AG04449 (cell line): ENCODE data around the gene CLIC5.

Source experiments
- CTCF ChIA-PET: fragments of 350-600 bp; formaldehyde crosslinking; extraction: SDS; loops from one replicate; lab custom pipeline; 2021; ENCODE audit warnings: antibody characterized with exemption; lab: Yijun Ruan, JAX
- POLR2A ChIA-PET: fragments of 400-600, 350-600 bp; formaldehyde crosslinking; extraction: SDS; loops from one replicate; lab custom pipeline; 2020; ENCODE audit warnings: antibody characterized with exemption, inconsistent platforms; lab: Yijun Ruan, JAX
- DNase-seq: peaks from one replicate; pipeline ENCODE4 v3.0.0-alpha.2; 2010; ENCODE audit warnings: low read depth, low spot score
- H3K4me3 ChIP-seq: 2 replicates; pipeline ENCODE4 v1.5.1; 2011; ENCODE audit warnings: low read depth, mild to moderate bottlenecking, control low read depth, low read length
- CTCF ChIP-seq: IDR thresholded peaks from one replicate; pipeline ENCODE4 v1.5.1; 2011; ENCODE audit warnings: mild to moderate bottlenecking, moderate library complexity, low read length, control low read depth, inconsistent platforms; ENCODE audit not compliant: insufficient read depth; ENCODE audit errors: missing control alignments

CLIC5 gene

GRCh38 chr6:46010771-46011170 is 4.9 kb downstream of the CLIC5 start:
- no peak for DNase-seq
- no peak for TF ChIP-seq CTCF
- ChIA-PET CTCF (interaction anchor here (0.9 kb wide), 1 partner anchor 80 kb away, joined by 3 read pairs; no protein-coding TSS in a partner anchor), POLR2A (no interaction called here)
- no peak overlapping the region for H3K4me3 ChIP-seq

DNA sequence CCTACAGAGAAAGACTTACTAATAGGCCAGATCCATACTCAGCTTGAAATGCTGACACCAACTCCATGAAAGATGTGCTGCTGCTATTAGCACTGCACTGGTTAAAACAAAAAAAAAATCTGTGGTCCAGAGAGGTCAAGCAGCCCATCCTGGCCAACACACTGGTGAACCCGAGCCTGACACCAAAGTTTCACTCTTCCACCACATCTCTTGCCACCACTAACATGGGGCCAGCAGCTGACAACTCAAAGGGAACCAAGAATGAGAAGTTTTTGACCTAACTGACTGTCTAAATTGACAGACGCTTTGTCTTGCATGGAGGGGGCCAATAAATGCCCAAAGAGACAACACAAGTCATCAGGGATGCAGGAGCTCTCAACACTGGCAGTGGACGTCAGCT is 5.4 kb downstream of the CLIC5 start:
- DNase-seq: no peak
- ChIA-PET CTCF (interaction anchor here (0.9 kb wide), 1 partner anchor 80 kb away, joined by 3 read pairs; no protein-coding TSS in a partner anchor), POLR2A (no interaction called here)
- no peak overlapping the region for H3K4me3 ChIP-seq
- TF ChIP-seq CTCF: no peak

DNA sequence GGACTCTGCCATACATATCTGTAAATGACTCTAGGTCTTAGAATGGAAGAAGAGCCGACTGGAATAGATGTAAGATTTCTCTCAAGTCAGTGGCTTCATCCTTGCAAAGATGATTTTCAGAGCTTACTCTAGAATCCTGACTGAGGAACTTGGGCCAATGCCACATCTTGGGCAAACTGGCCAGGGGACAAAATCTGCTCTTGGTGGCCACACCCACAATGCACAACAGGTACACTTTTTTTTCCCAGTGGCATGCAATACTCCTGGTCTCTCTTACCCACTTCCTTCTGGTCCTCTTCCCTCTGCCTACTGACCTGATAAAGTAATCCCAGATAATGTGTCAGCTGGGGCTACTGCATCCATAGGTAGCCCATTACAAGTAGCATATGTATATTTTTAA is 13.4 kb downstream of the CLIC5 start:
- POLR2A ChIA-PET: no interaction called here
- CTCF ChIA-PET: no interaction called here
- TF ChIP-seq CTCF: no peak
- H3K4me3 ChIP-seq: no peak overlapping the region
- no peak for DNase-seq

DNA sequence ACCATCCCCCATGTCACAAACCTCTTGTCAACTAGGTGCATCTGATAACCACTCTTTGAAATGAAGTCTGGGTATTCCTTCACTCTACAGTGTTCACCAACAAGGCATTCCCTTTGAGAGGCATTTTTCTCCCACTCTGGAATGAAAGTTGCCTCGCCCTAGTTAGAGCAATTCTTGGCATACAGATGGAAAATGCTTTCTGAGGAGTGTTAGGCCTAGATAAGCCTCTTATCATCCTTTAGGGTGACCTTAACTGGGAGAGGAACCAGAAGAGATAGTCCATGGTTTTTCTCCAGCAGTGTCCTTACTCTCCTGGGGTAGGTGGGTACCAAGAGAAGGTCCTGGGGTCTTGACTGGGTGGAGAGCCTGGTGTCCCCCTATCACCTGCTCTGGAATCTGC is 14.8 kb downstream of the CLIC5 start:
- no peak for DNase-seq
- CTCF ChIA-PET: no interaction called here
- POLR2A ChIA-PET: no interaction called here
- TF ChIP-seq CTCF: no peak
- no peak overlapping the region for H3K4me3 ChIP-seq

GRCh38 chr6:45998524-45998923 is 17.1 kb downstream of the CLIC5 start:
- no peak for TF ChIP-seq CTCF

DNA sequence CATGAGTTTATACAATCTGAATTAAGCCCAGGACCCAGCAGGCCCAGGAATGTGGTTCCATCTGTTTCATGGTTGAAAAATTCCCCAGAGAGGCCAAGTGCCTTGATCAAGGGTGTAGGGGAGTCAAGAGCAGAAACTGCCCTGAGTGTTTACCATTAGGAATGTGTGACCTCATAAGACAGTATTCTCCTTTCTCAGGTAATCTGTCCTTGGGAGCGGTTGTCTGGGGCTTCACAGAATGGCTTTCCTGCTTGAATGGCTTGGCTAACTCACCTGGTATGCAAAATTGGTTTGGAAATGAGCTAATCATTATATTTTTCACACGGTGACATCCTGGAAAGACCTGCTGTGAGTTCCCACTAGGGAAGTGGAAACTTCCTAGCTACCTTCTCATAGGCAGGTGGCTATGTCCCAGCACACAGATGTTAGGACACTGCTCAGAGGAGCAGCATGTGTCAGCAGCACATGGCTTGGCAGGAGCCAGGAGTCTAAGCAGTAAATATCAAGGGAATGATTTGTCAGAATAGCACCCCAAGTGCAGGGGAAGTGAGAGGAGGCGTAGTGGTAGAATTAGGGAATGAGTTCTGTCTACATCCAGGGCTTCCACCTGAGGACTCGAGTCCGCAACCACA is 17.7 kb downstream of the CLIC5 start:
- CTCF ChIA-PET: no interaction called here

More at GRCh38 chr6:45998524-45998923, 17.1 kb downstream of the CLIC5 start:
- no peak for DNase-seq
- H3K4me3 ChIP-seq: no peak overlapping the region
- POLR2A ChIA-PET: no interaction called here
- CTCF ChIA-PET: no interaction called here

More for the DNA sequence above, 17.7 kb downstream of the CLIC5 start:
- no peak overlapping the region for H3K4me3 ChIP-seq
- DNase-seq: no peak
- POLR2A ChIA-PET: no interaction called here
- no peak for TF ChIP-seq CTCF
